Fibroblast of the conjunctiva (primary cell): ENCODE measurements around the gene SPHK2.
A peak's percentile ranks its signal among the peaks of the same experiment; 100 is the strongest.
"Not testable (repeated sequence)": the region's sequence is repeated elsewhere in the genome, so short reads cannot be mapped to it uniquely, and the experiment has no call there.

ENCODE experiments used
- DNase-seq: peaks from one replicate; pipeline ENCODE4 v3.0.0-alpha.2; 2010; ENCODE audit warnings: low read depth

SPHK2 gene

GRCh38 chr19:48618916-48619691 is at the start of gene SPHK2, which contains the start of gene RPL18:
SPHK2 (plus strand) TSS chr19:48619506; CDS start chr19:48620515, 1,009 bp downstream.
RPL18 (minus strand) TSS chr19:48619178; CDS start chr19:48619143, 35 bp downstream.
- peak; percentile 100 for DNase-seq

- DNase-seq, result no peak
Measured at GRCh38 chr19:48569814-48570213, 49.5 kb upstream of the SPHK2 start.

GRCh38 chr19:48571378-48572162 is 47.7 kb upstream of the SPHK2 start:
- DNase-seq, result no peak

- DNase-seq, result no peak
Measured at GRCh38 chr19:48573163-48573505, 46.2 kb upstream of the SPHK2 start.

- no peak for DNase-seq
Measured at GRCh38 chr19:48575931-48576622, 43.2 kb upstream of the SPHK2 start.

GRCh38 chr19:48577908-48578307 is 41.4 kb upstream of the SPHK2 start:
- DNase-seq, result not testable (repeated sequence)

GRCh38 chr19:48578891-48579290 is 40.4 kb upstream of the SPHK2 start:
- no peak for DNase-seq

GRCh38 chr19:48582168-48582567 is 37.1 kb upstream of the SPHK2 start:
- DNase-seq, result no peak

- DNase-seq, result no peak
Measured at GRCh38 chr19:48587387-48587786, 31.9 kb upstream of the SPHK2 start.

GRCh38 chr19:48588670-48589401 is 30.5 kb upstream of the SPHK2 start:
- DNase-seq, result peak; percentile 65

GRCh38 chr19:48591021-48591420 is 28.3 kb upstream of the SPHK2 start:
- no peak for DNase-seq

GRCh38 chr19:48595171-48595570 is 24.1 kb upstream of the SPHK2 start:
- no peak for DNase-seq

GRCh38 chr19:48595833-48596232 is 23.5 kb upstream of the SPHK2 start:
- no peak for DNase-seq

- no peak for DNase-seq
Measured at GRCh38 chr19:48596237-48596636, 23.1 kb upstream of the SPHK2 start.

- DNase-seq, result no peak
Measured at GRCh38 chr19:48596679-48597465, 22.4 kb upstream of the SPHK2 start.

GRCh38 chr19:48598996-48599700 is 20.2 kb upstream of the SPHK2 start:
- DNase-seq, result no peak

- DNase-seq, result no peak
Measured at GRCh38 chr19:48600679-48601417, 18.5 kb upstream of the SPHK2 start.

GRCh38 chr19:48603001-48603400 is 16.3 kb upstream of the SPHK2 start:
- no peak for DNase-seq

- DNase-seq, result no peak
Measured at GRCh38 chr19:48603449-48603848, 15.9 kb upstream of the SPHK2 start.

GRCh38 chr19:48603850-48604249 is 15.5 kb upstream of the SPHK2 start:
- DNase-seq, result no peak
